ENCODE measurements around the gene ZDHHC12.

ZDHHC12 gene, protein sequence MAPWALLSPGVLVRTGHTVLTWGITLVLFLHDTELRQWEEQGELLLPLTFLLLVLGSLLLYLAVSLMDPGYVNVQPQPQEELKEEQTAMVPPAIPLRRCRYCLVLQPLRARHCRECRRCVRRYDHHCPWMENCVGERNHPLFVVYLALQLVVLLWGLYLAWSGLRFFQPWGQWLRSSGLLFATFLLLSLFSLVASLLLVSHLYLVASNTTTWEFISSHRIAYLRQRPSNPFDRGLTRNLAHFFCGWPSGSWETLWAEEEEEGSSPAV

GRCh38 chr9:128723866-128724743 is at the start of gene ZDHHC12:
TSS of gene ZDHHC12 (minus strand) at chr9:128724127. CDS start at chr9:128724093, 34 bp downstream.
- H3K27me3 ChIP-seq (ENCODE audit: control insufficient read depth, insufficient read depth, low read length), result no peaks in the 10 kb centered on the region

GRCh38 chr9:128773049-128773448 is 49.1 kb upstream of the ZDHHC12 start:
- Histone ChIP-seq H3K27ac (ENCODE audit: low read depth, low read length) (no peak overlapping the region), H3K36me3 (ENCODE audit: control insufficient read depth, insufficient read depth, low read length) (no peaks in the 10 kb centered on the region), H3K4me1 (ENCODE audit: control insufficient read depth, insufficient read depth, low read length) (peaks cover 4% of the 10 kb centered on the region), H3K4me3 (ENCODE audit: low read length) (no peak overlapping the region), H3K9ac (ENCODE audit: low read length) (no peak overlapping the region), H3K27me3 (ENCODE audit: control insufficient read depth, insufficient read depth, low read length) (no peaks in the 10 kb centered on the region)

More at GRCh38 chr9:128723866-128724743, at the start of gene ZDHHC12:
- peak within 1 kb of the TSS; percentile 78 for H3K9ac ChIP-seq (ENCODE audit: low read length)
- H3K36me3 ChIP-seq (ENCODE audit: control insufficient read depth, insufficient read depth, low read length), result no peaks in the 10 kb centered on the region
- H3K4me1 ChIP-seq (ENCODE audit: control insufficient read depth, insufficient read depth, low read length), result no peaks in the 10 kb centered on the region
- peak within 1 kb of the TSS; percentile 80 for H3K4me3 ChIP-seq (ENCODE audit: low read length)
- peak within 1 kb of the TSS; percentile 49 for H3K27ac ChIP-seq (ENCODE audit: low read depth, low read length)

DNA sequence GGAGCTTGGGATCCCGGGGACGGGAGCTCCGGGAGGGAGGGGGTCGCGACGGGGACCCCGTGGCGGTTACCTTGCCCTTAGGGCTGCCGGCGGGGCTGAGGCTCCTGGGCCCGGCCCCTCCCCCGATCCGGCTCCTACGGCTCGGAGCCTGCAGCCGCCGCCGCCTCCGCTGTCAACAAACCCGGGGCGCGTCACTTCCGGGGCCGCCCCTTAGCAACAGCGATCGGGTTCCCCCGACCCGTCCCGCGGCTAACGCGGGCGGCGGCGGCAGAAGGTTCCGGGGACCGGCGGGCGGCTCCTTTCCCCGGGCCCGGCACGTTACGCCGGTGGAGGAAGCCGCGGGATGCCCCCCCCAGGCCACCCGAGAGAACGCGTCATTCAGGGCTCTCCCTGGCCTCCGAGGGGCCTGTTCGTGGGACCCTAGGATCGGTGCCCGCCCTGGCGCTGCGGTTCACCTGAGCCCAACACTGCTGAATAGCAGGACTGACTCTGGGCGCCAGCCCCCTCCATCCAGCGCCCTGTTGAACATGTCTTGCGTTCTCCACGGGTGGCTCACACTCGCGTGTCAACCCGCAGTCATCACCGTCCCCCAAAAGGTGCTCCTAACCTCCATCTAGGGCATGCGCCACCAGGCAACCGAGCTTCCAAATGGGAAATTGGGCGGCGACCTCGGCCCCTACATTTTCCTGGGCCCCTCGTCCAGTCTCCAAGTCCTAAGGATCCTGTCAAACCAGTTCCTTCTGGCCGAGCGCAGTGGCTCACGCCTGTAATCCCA is 48.0 kb upstream of the ZDHHC12 start, which contains the start of gene ZER1:
Gene ZER1 (minus strand): TSS at position 183 of the 775 bp plus-strand sequence. CDS start 16,362 bp downstream, outside the sequence.
- peak within 1 kb of the TSS; percentile 97 for H3K27ac ChIP-seq (ENCODE audit: low read depth, low read length)
- H3K27me3 ChIP-seq (ENCODE audit: control insufficient read depth, insufficient read depth, low read length), result no peaks in the 10 kb centered on the region
- peaks cover 6% of the 10 kb centered on the region for H3K36me3 ChIP-seq (ENCODE audit: control insufficient read depth, insufficient read depth, low read length)
- H3K4me3 ChIP-seq (ENCODE audit: low read length), result peak within 1 kb of the TSS; percentile 91
- peaks cover 4% of the 10 kb centered on the region for H3K4me1 ChIP-seq (ENCODE audit: control insufficient read depth, insufficient read depth, low read length)
- peak within 1 kb of the TSS; percentile 90 for H3K9ac ChIP-seq (ENCODE audit: low read length)

- H3K36me3 ChIP-seq (ENCODE audit: control insufficient read depth, insufficient read depth, low read length), result peaks cover 6% of the 10 kb centered on the region
- H3K27me3 ChIP-seq (ENCODE audit: control insufficient read depth, insufficient read depth, low read length), result no peaks in the 10 kb centered on the region
- peaks cover 4% of the 10 kb centered on the region for H3K4me1 ChIP-seq (ENCODE audit: control insufficient read depth, insufficient read depth, low read length)
- peak overlapping the region; percentile 59 for H3K9ac ChIP-seq (ENCODE audit: low read length)
- H3K4me3 ChIP-seq (ENCODE audit: low read length), result peak overlapping the region; percentile 91
- peak overlapping the region; percentile 97 for H3K27ac ChIP-seq (ENCODE audit: low read depth, low read length)
Observed at GRCh38 chr9:128771094-128771721, 47.3 kb upstream of the ZDHHC12 start.

- Histone ChIP-seq H3K4me1 (ENCODE audit: control insufficient read depth, insufficient read depth, low read length) (peaks cover 4% of the 10 kb centered on the region), H3K36me3 (ENCODE audit: control insufficient read depth, insufficient read depth, low read length) (peaks cover 6% of the 10 kb centered on the region), H3K27ac (ENCODE audit: low read depth, low read length) (no peak overlapping the region), H3K4me3 (ENCODE audit: low read length) (peak overlapping the region; percentile 91), H3K27me3 (ENCODE audit: control insufficient read depth, insufficient read depth, low read length) (no peaks in the 10 kb centered on the region), H3K9ac (ENCODE audit: low read length) (peak overlapping the region; percentile 59)
Observed at GRCh38 chr9:128770286-128771030, 46.5 kb upstream of the ZDHHC12 start.

- H3K27ac ChIP-seq (ENCODE audit: low read depth, low read length), result no peak overlapping the region
- no peaks in the 10 kb centered on the region for H3K27me3 ChIP-seq (ENCODE audit: control insufficient read depth, insufficient read depth, low read length)
- no peak overlapping the region for H3K9ac ChIP-seq (ENCODE audit: low read length)
- H3K4me3 ChIP-seq (ENCODE audit: low read length), result no peak overlapping the region
- peaks cover 11% of the 10 kb centered on the region for H3K36me3 ChIP-seq (ENCODE audit: control insufficient read depth, insufficient read depth, low read length)
- H3K4me1 ChIP-seq (ENCODE audit: control insufficient read depth, insufficient read depth, low read length), result peaks cover 4% of the 10 kb centered on the region
Observed at GRCh38 chr9:128768606-128769005, 44.7 kb upstream of the ZDHHC12 start.

GRCh38 chr9:128765499-128765898 is 41.6 kb upstream of the ZDHHC12 start:
- no peak overlapping the region for H3K4me3 ChIP-seq (ENCODE audit: low read length)
- no peaks in the 10 kb centered on the region for H3K27me3 ChIP-seq (ENCODE audit: control insufficient read depth, insufficient read depth, low read length)
- H3K9ac ChIP-seq (ENCODE audit: low read length), result no peak overlapping the region
- H3K4me1 ChIP-seq (ENCODE audit: control insufficient read depth, insufficient read depth, low read length), result peaks cover 2% of the 10 kb centered on the region
- H3K36me3 ChIP-seq (ENCODE audit: control insufficient read depth, insufficient read depth, low read length), result peaks cover 11% of the 10 kb centered on the region
- H3K27ac ChIP-seq (ENCODE audit: low read depth, low read length), result no peak overlapping the region

GRCh38 chr9:128764361-128764760 is 40.4 kb upstream of the ZDHHC12 start:
- Histone ChIP-seq H3K4me1 (ENCODE audit: control insufficient read depth, insufficient read depth, low read length) (no peaks in the 10 kb centered on the region), H3K27ac (ENCODE audit: low read depth, low read length) (no peak overlapping the region), H3K9ac (ENCODE audit: low read length) (no peak overlapping the region)

GRCh38 chr9:128762671-128763449 is 38.9 kb upstream of the ZDHHC12 start:
- H3K27ac ChIP-seq (ENCODE audit: low read depth, low read length), result no peak overlapping the region
- H3K27me3 ChIP-seq (ENCODE audit: control insufficient read depth, insufficient read depth, low read length), result no peaks in the 10 kb centered on the region
- no peaks in the 10 kb centered on the region for H3K4me1 ChIP-seq (ENCODE audit: control insufficient read depth, insufficient read depth, low read length)
- no peak overlapping the region for H3K9ac ChIP-seq (ENCODE audit: low read length)
- H3K36me3 ChIP-seq (ENCODE audit: control insufficient read depth, insufficient read depth, low read length), result peaks cover 10% of the 10 kb centered on the region
- H3K4me3 ChIP-seq (ENCODE audit: low read length), result no peak overlapping the region

More at GRCh38 chr9:128764361-128764760, 40.4 kb upstream of the ZDHHC12 start:
- H3K4me3 ChIP-seq (ENCODE audit: low read length), result no peak overlapping the region
- H3K27me3 ChIP-seq (ENCODE audit: control insufficient read depth, insufficient read depth, low read length), result no peaks in the 10 kb centered on the region
- H3K36me3 ChIP-seq (ENCODE audit: control insufficient read depth, insufficient read depth, low read length), result peaks cover 11% of the 10 kb centered on the region

GRCh38 chr9:128757602-128758001 is 33.7 kb upstream of the ZDHHC12 start:
- no peak overlapping the region for H3K4me3 ChIP-seq (ENCODE audit: low read length)
- H3K9ac ChIP-seq (ENCODE audit: low read length), result no peak overlapping the region

GRCh38 chr9:128753627-128754026 is 29.7 kb upstream of the ZDHHC12 start:
- H3K27ac ChIP-seq (ENCODE audit: low read depth, low read length), result no peak overlapping the region
- no peak overlapping the region for H3K9ac ChIP-seq (ENCODE audit: low read length)
- peaks cover 14% of the 10 kb centered on the region for H3K36me3 ChIP-seq (ENCODE audit: control insufficient read depth, insufficient read depth, low read length)
- no peak overlapping the region for H3K4me3 ChIP-seq (ENCODE audit: low read length)
- H3K4me1 ChIP-seq (ENCODE audit: control insufficient read depth, insufficient read depth, low read length), result no peaks in the 10 kb centered on the region
- no peaks in the 10 kb centered on the region for H3K27me3 ChIP-seq (ENCODE audit: control insufficient read depth, insufficient read depth, low read length)

More at GRCh38 chr9:128757602-128758001, 33.7 kb upstream of the ZDHHC12 start:
- Histone ChIP-seq H3K4me1 (ENCODE audit: control insufficient read depth, insufficient read depth, low read length) (no peaks in the 10 kb centered on the region), H3K36me3 (ENCODE audit: control insufficient read depth, insufficient read depth, low read length) (peaks cover 12% of the 10 kb centered on the region), H3K27me3 (ENCODE audit: control insufficient read depth, insufficient read depth, low read length) (no peaks in the 10 kb centered on the region), H3K27ac (ENCODE audit: low read depth, low read length) (no peak overlapping the region)

Data from rectal smooth muscle tissue (tissue), 1 donor.